Hypothalamus (tissue), 51 donors: ENCODE results near the gene ITGAV.
"Not testable (repeated sequence)": the region's sequence is repeated elsewhere in the genome, so short reads cannot be mapped to it uniquely, and the experiment has no call there.

ENCODE experiments used
- DNase-seq, 51 donors: peaks; one replicate each; lab custom pipeline; 2025; lab: John Stamatoyannopoulos, UW

The ITGAV gene

DNA sequence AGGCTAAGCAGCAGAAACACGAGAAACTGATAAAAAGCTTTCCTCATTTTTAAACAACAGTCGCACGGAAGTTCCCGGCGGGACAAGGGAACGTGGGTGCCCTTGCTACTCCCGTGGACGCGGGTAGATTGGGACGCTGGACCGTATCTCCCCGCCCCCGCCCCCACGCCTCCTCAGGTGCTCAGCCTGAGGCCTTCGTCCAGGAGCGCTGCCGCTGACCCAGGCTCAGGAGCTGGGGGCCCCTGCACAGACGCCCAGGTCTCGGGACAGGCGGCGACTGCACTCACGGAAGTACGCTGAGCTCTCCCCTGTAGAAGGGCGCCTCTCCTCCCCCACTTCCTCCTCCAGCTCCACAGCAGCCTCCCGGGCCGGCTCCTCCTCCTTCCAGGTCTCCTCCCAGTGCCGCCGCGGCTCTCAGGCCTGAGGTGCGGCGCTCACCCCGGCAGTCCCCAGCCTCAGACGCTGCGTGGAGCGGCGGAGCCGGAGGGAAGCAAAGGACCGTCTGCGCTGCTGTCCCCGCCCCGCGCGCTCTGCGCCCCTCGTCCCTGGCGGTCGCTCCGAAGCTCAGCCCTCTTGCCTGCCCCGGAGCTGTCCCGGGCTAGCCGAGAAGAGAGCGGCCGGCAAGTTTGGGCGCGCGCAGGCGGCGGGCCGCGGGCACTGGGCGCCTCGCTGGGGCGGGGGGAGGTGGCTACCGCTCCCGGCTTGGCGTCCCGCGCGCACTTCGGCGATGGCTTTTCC is at the start of gene ITGAV:
TSS of gene ITGAV (plus strand) at position 445 of the 738 bp plus-strand sequence. CDS start at position 728, 283 bp downstream.
- DNase-seq, result peak in 50 of 51 donors; percentile 32 to 87 (median 72)

GRCh38 chr2:186540941-186541340 is 48.9 kb upstream of the ITGAV start:
- DNase-seq, result no peak

DNA sequence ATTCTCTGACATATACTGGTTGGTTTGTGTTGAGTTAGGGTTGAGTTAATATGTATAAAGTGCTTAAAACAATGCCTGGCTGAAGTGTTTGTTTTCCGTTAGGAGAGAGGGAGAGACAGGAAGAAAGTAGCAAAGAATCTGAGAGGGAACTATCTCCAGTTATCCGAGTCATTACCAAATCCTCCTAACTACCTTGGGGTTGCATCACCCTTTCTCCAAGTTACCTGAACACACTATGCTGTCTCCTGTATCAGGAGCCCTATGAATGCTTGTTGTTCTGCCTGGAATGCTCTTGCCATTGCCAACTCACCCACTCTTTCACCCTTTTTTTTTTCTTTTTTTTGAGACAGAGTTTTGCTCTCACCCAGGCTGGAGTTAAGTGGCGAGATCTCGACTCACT is 47.9 kb upstream of the ITGAV start:
- DNase-seq, result no peak

GRCh38 chr2:186543561-186544131 is 46.2 kb upstream of the ITGAV start:
- DNase-seq, result no peak

- no peak for DNase-seq
Observed at GRCh38 chr2:186544255-186544675, 45.6 kb upstream of the ITGAV start.

DNA sequence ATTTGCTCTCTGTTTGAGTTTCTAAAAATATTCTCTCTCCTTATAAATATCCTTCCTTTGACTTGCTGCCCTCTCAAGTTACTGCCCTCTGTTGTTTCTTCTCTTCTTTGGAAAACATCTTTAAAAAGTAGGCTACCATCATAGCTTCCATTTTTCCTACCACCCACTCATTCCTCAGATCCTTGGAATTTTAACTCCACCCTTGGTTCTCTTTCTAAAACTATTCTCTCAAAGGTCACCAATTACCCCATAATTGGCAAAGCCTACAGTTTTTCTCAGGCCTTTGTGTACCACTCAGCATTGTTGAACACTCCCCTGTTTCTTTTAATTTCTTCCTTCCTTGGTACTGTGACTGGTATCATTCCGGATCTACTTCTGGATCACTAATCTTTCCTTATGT is 43.0 kb upstream of the ITGAV start:
- no peak for DNase-seq

DNA sequence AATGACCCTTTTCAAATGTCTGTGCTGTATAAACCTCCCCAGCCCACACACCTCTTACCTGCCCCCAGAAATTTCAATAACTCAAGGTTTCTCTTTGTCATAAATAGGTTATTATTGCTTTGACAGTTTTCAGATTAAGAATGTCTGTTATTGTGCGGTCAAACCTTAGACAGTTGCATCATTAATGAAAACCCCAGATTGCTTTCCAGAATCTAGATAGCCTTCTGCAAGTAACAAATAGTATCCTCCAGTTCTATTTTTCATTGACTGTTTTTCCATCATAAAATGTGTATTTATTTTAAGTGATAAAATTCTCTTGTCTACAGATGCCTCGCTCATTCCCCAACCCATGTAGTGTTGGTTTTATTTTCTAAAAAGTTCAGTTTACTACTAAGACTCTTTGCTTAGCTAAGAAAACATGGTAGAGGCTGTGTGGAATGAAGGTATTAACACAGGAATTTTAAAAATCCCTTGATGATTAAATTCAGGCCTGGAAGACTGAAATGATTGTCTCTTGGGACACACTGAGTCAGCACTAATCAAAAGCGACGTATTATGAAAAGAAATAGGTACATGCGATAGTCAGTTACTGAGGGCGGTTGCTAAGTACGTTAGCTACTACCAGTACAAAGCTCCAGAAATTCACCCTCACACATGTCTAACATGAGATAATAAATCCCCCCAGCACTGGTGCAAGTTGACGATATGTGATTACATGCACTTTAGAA is 38.4 kb upstream of the ITGAV start:
- DNase-seq, result no peak

DNA sequence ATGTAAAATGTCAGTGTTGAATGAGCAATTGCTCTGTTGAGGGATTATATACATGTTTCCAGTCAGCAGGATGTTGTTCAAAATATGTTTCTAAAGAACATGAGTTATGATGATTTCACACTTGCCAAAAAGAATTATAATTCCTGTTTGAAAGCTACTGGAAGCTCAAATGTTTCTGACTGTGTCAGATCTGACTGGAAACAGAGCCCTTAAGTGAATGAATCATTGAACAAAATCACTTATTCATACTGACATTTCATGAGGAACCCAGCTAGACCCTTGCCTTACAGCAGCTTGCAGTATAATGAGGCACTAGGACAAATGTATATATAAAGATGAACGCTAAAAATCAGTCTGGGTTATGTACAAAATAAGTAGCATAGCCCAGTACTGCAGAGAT is 35.4 kb upstream of the ITGAV start:
- DNase-seq, result no peak

- DNase-seq, result no peak
Observed at GRCh38 chr2:186554850-186555671, 34.8 kb upstream of the ITGAV start.

DNA sequence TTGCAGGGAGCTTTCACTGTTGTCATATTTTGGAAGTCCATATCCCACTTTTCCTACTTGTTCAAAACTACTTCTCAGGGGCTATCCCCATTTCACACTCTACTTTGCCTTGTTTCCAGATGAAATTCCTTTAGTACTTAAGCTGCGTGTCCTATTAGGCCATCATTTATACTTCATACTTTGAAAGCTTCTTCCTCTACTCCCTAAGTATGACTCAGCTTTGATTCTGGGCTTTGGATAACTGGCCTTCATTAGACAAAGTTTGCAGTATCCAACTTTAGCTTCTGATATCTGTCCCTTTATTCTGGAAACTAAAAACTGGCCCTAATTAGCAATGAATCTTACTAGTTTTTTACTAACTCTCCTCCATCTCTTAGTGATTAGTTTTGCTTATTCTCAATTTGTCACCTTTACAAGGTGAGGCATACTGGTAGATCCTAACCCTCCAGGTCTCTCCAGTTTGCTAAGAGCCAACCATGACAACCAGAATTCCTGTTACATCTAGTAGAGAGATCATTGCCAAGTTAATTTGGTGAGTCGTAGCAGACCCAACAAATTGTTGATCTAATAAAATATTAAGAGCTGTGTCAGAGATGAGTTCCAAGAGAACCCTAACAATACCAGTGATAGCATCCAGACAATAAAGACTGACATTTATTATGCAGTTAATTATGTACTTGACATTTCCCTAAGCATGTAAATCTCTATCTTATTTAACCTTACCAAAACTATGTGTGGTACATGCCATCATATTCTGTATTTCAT is 31.2 kb upstream of the ITGAV start:
- no peak for DNase-seq

- DNase-seq, result no peak
Observed at GRCh38 chr2:186559370-186559769, 30.5 kb upstream of the ITGAV start.

DNA sequence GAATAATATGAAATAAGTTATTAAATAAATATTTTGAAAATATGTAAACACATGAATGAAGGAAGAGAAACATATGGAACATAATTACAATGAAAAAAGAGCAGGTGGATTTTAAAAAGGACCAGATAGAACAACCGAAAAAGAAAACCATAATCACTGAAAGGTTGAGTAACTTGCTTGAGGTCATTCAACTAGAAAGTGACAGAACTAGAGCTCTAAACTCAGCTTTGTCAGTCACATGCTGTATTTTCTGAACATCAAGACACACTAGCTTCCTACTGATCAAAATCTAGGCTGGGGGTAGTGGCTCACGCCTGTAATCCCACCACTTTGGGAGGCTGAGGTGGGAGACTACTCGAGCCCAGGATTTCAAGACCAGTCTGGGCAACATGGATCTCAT is 30.0 kb upstream of the ITGAV start:
- no peak for DNase-seq

DNA sequence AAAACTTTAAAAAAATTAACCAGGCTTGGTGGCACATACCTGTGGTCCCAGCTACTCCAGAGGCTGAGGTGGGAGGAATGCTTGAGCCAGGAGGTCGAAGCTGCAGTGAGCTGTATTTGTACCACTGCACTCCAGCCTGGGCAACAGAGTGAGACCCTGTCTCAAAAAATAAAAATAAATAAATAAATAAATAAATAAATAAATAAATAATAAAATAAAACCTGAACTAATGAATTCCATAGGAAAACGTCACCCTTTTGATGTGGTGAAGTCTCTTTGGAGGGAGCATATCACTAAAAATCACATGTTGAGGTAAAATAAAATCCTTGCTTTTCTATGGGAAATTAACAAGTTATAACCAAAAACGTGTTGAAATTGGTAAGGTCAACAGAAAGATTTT is 29.6 kb upstream of the ITGAV start:
- DNase-seq, result no peak

- no peak for DNase-seq
Observed at GRCh38 chr2:186561467-186562208, 28.2 kb upstream of the ITGAV start.

DNA sequence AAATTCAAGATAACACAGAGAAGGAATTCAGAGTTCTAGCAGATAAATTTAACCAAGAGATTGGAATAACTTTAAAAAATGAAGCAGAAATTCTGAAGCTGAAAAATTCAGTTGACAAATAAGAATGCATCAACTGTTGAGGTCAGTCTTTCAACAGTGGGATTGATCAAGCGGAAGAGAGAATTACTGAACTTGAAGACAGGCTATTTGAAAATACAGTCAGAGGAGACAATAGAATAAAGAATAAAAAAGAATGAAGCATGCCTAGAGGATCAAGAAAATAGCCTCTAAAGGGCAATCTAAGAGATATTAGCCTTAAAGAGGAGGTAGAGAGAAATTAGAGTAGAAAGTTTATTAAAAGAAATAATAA is 27.7 kb upstream of the ITGAV start:
- no peak for DNase-seq

DNA sequence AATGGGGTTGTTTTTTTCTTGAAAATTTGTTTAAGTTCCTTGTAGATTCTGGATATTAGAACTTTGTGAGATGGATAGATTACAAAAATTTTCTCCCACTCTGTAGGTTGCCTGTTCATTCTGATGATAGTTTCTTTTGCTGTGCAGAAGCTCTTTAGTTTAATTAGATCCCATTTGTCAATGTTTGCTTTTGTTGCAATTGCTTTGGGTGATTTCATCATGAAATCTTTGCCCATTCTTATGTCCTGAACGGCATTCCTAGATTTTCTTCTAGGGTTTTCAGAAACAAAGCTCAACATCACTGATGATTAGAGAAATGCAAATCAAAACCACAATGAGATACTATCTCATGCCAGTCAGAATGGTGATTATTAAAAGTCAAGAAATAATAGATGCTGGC is 21.3 kb upstream of the ITGAV start:
- DNase-seq, result not testable (repeated sequence)

DNA sequence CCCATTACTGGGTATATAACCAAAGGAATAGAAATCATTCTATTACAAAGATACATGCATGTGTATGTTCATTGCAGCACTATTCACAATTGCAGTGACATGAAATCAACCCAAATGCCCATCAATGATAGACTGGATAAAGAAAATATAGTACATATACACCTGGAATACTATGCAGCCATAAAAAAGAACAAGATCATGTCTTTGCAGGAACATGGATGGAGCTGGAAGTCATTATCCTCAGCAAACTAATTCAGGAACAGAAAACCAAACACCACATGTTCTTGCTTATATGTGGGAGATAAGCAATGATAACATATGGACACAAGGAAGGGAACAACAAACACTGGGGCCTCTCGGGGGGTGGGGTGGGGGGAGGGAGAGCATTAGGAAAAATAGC is 20.7 kb upstream of the ITGAV start:
- not testable (repeated sequence) for DNase-seq

DNA sequence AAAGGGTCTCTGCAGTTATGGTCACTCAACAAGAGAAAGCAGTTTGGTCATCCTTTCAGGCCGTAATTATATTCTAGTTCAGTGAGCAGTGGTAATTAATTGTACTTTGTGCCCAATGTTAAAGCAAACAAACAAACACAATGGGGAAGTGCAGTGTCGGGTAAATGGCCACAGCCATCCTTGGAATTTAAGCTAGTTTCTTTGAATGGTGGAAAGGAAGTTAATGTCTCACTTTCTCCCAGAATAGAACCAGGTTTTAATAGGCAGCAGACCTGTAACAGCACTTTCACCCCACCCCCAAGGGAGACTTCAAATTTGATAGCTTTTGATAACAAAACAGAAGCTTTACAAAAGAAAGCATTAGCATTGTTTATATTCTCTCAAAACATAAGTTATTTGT is 20.0 kb upstream of the ITGAV start:
- DNase-seq, result no peak

DNA sequence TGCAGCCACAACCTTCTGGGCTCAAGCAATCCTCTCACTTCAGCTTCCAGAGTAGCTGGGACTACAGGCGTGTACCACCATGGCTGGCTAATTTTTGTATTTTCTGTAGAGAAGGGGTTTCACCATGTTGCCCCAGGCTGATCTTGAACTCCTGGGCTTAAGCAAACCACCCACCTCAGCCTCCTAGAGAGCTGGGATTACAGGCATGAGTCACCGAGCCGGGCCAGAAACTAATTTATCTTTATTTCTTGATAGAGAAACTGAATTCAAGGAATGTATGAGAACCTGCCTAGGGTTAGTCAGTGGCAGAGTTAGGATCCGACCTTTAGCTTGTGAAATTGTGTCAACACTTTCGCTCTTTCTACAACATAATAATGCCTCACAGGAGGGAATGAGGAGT is 19.3 kb upstream of the ITGAV start:
- no peak for DNase-seq

GRCh38 chr2:186572705-186573104 is 17.2 kb upstream of the ITGAV start:
- DNase-seq, result no peak
